GM21447 (cell line): ENCODE results near the gene SLC43A2.

Source experiments
- ATAC-seq: cut with Tn5 transposase; IDR thresholded peaks from one replicate; pipeline ENCODE4 v1.9.1; 2021; ENCODE audit not compliant: unreplicated experiment

SLC43A2 gene

GRCh38 chr17:1644493-1645206, 16.0 kb upstream of the SLC43A2 start:
- no peak for ATAC-seq

GRCh38 chr17:1643999-1644492, 15.4 kb upstream of the SLC43A2 start:
- ATAC-seq = no peak

- ATAC-seq = no peak
Observed at GRCh38 chr17:1643293-1643998, 14.8 kb upstream of the SLC43A2 start.

- ATAC-seq = no peak
Observed at GRCh38 chr17:1641065-1641403, 12.4 kb upstream of the SLC43A2 start.

- ATAC-seq = no peak
Observed at GRCh38 chr17:1640329-1641064, 11.9 kb upstream of the SLC43A2 start.

- no peak for ATAC-seq
Observed at GRCh38 chr17:1639549-1640180, 11.0 kb upstream of the SLC43A2 start.

GRCh38 chr17:1638624-1639300, 10.1 kb upstream of the SLC43A2 start:
- no peak for ATAC-seq

GRCh38 chr17:1638171-1638590, 9.5 kb upstream of the SLC43A2 start:
- ATAC-seq = no peak

GRCh38 chr17:1636732-1637285, 8.2 kb upstream of the SLC43A2 start:
- no peak for ATAC-seq

GRCh38 chr17:1635675-1636465, 7.2 kb upstream of the SLC43A2 start:
- ATAC-seq = no peak

- ATAC-seq = no peak
Observed at GRCh38 chr17:1634841-1635650, 6.4 kb upstream of the SLC43A2 start.

- ATAC-seq = no peak
Observed at GRCh38 chr17:1630662-1631061, 2.0 kb upstream of the SLC43A2 start.

GRCh38 chr17:1629504-1630310, 1.1 kb upstream of the SLC43A2 start:
- no peak for ATAC-seq

- peak; percentile 40 for ATAC-seq
Observed at GRCh38 chr17:1628856-1629503, 346 bp upstream of the SLC43A2 start.

- no peak for ATAC-seq
Observed at GRCh38 chr17:1627182-1627981, 1.3 kb downstream of the SLC43A2 start.

- ATAC-seq = no peak
Observed at GRCh38 chr17:1626333-1626732, 2.3 kb downstream of the SLC43A2 start.

GRCh38 chr17:1625581-1625980, 3.1 kb downstream of the SLC43A2 start:
- no peak for ATAC-seq
